B cell (primary cell): ENCODE data around the gene TTC23. TPM values are rescaled to one million over a fixed set of nuclear protein-coding genes. Genes with fewer than 3 reads are reported as not detected.

Experiments used
- ATAC-seq: fragments of 200-7000 bp; cut with Tn5 transposase; one replicate; pipeline ENCODE4 v1.10.0; 2021; ENCODE audit warnings: low read depth, mild to moderate bottlenecking, moderate number of reproducible peaks, moderate library complexity
- CTCF ChIA-PET: fragments of 350-600 bp; sonication (Branson Sonifier 250); formaldehyde crosslinking; loops from one replicate; lab custom pipeline; 2021; ENCODE audit warnings: antibody characterized with exemption, inconsistent platforms; lab: Charles Lee
- POLR2A ChIA-PET: fragments of 350-600 bp; sonication (Branson Sonifier 250); formaldehyde crosslinking; loops from one replicate; lab custom pipeline; 2021; ENCODE audit warnings: antibody characterized with exemption; lab: Charles Lee
- DNase-seq: peaks from one replicate; pipeline ENCODE4 v3.0.0; 2013
- H2AFZ ChIP-seq: 2 replicates; pipeline ENCODE4 v1.6.1; 2012; ENCODE audit warnings: mild to moderate bottlenecking, low read depth, low read length; ENCODE audit not compliant: insufficient read depth, poor library complexity, severe bottlenecking
- H3K27ac ChIP-seq, 2 donors: 1 replicate in 1 of 2; 2 replicates in 1 of 2; pipeline ENCODE4 v1.5.1; 2012 to 2013; ENCODE audit warnings: low read length in 2 of 2, mild to moderate bottlenecking in 2 of 2, moderate library complexity in 1 of 2
- H3K27me3 ChIP-seq, 4 experiments: fragments of 200-600 bp in 1 of 4; sonication (generic) in 1 of 4; replicated peaks in 1 of 4; 1 replicate in 2 of 4; 2 replicates in 2 of 4; pipeline versions ENCODE4 v1.6.1 to v1.7.0; 2013 to 2016; ENCODE audit warnings: low read length in 3 of 4, mild to moderate bottlenecking in 2 of 4, mixed read lengths in 1 of 4, moderate library complexity in 1 of 4; ENCODE audit not compliant: insufficient read depth in 4 of 4, control insufficient read depth in 3 of 4; ENCODE audit errors: control extremely low read depth in 1 of 4
- H3K36me3 ChIP-seq, 2 experiments: replicated peaks in 1 of 2; 1 replicate in 1 of 2; 2 replicates in 1 of 2; pipeline versions ENCODE4 v1.6.1 to v1.7.1; 2013; ENCODE audit warnings: low read length in 1 of 2; ENCODE audit not compliant: insufficient read depth in 2 of 2, control insufficient read depth in 1 of 2; ENCODE audit errors: control extremely low read depth in 1 of 2, extremely low read depth in 1 of 2
- H3K4me1 ChIP-seq, 2 donors: fragments of 200-600 bp in 1 of 2; sonication (generic) in 1 of 2; 1 replicate in 1 of 2; 2 replicates in 1 of 2; pipeline versions ENCODE4 v1.5.1 to v1.6.1; 2013 to 2017; ENCODE audit warnings: low read length in 2 of 2; ENCODE audit not compliant: control insufficient read depth in 2 of 2, insufficient read depth in 2 of 2
- H3K4me2 ChIP-seq: replicated peaks from 2 replicates; pipeline ENCODE3; 2012; ENCODE audit warnings: mild to moderate bottlenecking, low read depth, low read length; ENCODE audit not compliant: poor library complexity, severe bottlenecking
- H3K4me3 ChIP-seq, 5 experiments: fragments of 200-600 bp in 1 of 5; sonication (generic) in 1 of 5; 1 replicate in 3 of 5; 2 replicates in 2 of 5; pipeline versions ENCODE4 v1.5.1 to v1.7.0; 2011 to 2016; ENCODE audit warnings: low read length in 4 of 5, mild to moderate bottlenecking in 4 of 5, low read depth in 2 of 5, control low read depth in 1 of 5, moderate library complexity in 1 of 5; ENCODE audit not compliant: insufficient read depth in 1 of 5; ENCODE audit errors: control extremely low read depth in 1 of 5, extremely low read depth in 1 of 5
- H3K79me2 ChIP-seq: fragments of 200-600 bp; sonication (generic); one replicate; pipeline ENCODE4 v1.6.0; 2016; ENCODE audit warnings: low read length; ENCODE audit not compliant: control insufficient read depth, insufficient read depth
- H3K9ac ChIP-seq: fragments of 200-600 bp; sonication (generic); 2 replicates; pipeline ENCODE4 v1.6.1; 2017; ENCODE audit warnings: mild to moderate bottlenecking, low read length, moderate library complexity
- H3K9me3 ChIP-seq, 3 donors: one replicate each; pipeline versions ENCODE4 v1.6.1 to v1.7.1; 2013; ENCODE audit warnings: low read length in 2 of 3; ENCODE audit not compliant: control insufficient read depth in 2 of 3, insufficient read depth in 1 of 3; ENCODE audit errors: control extremely low read depth in 1 of 3
- H4K20me1 ChIP-seq: 2 replicates; pipeline ENCODE4 v1.6.0; 2012; ENCODE audit warnings: mild to moderate bottlenecking, low read length; ENCODE audit not compliant: insufficient read depth, control insufficient read depth, poor library complexity, severe bottlenecking
- H3K27ac Mint-ChIP-seq: one replicate; pipeline ENCODE4 v1.8.0; 2021; ENCODE audit warnings: mixed read lengths
- H3K27me3 Mint-ChIP-seq: one replicate; pipeline ENCODE4 v1.8.0; 2021; ENCODE audit warnings: mixed read lengths
- H3K4me1 Mint-ChIP-seq: one replicate; pipeline ENCODE4 v1.8.0; 2021; ENCODE audit warnings: mixed read lengths
- H3K4me3 Mint-ChIP-seq: one replicate; pipeline ENCODE4 v1.8.0; 2021; ENCODE audit warnings: mixed read lengths
- H3K9me3 Mint-ChIP-seq: one replicate; pipeline ENCODE4 v1.8.0; 2022; ENCODE audit warnings: mixed read lengths; ENCODE audit not compliant: insufficient read depth
- CTCF ChIP-seq: fragments of 200-600 bp; IDR thresholded peaks from one replicate; pipeline ENCODE4 v1.8.0; 2022; ENCODE audit warnings: antibody characterized with exemption, mild to moderate bottlenecking
- EZH2 ChIP-seq: IDR thresholded peaks from 2 replicates; pipeline ENCODE4 v1.6.1; 2012; ENCODE audit warnings: borderline replicate concordance, low read depth, mild to moderate bottlenecking, moderate library complexity, low read length; ENCODE audit not compliant: insufficient read depth, poor library complexity, severe bottlenecking
- WGBS: methylation state at CpG from one replicate; pipeline ENCODE4 v1.1.5; 2013; ENCODE audit warnings: missing lambda C conversion rate; ENCODE audit not compliant: insufficient coverage; 5-methylcytosine and 5-hydroxymethylcytosine counted together
- intact Hi-C: fragments of 100-400 bp; cut with micrococcal nuclease; formaldehyde crosslinking; loops from one replicate; pipeline ENCODE4 v1.10.0; 2022
- polyA plus RNA-seq: library from polyadenylated mRNA; depleted of rRNA; stranded (reverse); fragments of >200 nt; gene quantifications from 2 replicates; pipeline ENCODE4 v1.2.3, GENCODE V29; 2012
- total RNA-seq, 2 donors: library from RNA; stranded (reverse); fragments of 120-200 nt in 1 of 2; gene quantifications; 1 replicate in 1 of 2; 2 replicates in 1 of 2; pipeline versions ENCODE4 v1.2.3 to v1.2.4, GENCODE V29; 2013 to 2022

Gene TTC23
- total and polyA plus RNA-seq, 2 donors (not counting 1 experiment from before 2014, with no cell fraction given), result 0.15 to 1.9 TPM

DNA sequence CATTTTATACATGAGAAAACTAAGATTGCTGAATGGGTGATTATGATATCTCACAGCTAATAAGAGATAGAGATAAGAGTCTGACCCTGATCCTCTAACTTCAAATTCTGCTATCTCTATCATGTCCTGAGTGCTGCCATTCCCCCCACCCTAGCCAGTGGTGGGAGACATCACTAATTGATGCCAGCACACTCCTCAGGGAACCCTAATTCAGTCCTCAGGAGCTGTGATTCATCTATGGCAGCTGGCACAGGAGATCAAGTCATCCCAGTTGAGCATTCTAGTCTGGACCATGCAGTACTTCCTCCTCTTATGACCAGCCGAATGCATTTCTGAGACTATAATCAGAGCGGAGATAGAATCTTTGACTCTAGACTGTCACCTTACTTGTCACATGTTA lies 72.6 kb downstream of the TTC23 start:
- Histone ChIP-seq H2AFZ (no peak overlapping the region), H3K4me2 (no peak overlapping the region), H3K36me3 (no peaks in the 10 kb centered on the region), H3K4me3 (no peak overlapping the region), H3K9me3 (no peaks in the 10 kb centered on the region), H3K9ac (no peak overlapping the region), H3K4me1 (no peaks in the 10 kb centered on the region), H4K20me1 (no peaks in the 10 kb centered on the region), H3K79me2 (no peaks in the 10 kb centered on the region), H3K27me3 (no peaks in the 10 kb centered on the region), H3K27ac (no peak overlapping the region)
- CTCF ChIA-PET, result interaction anchor here (0.7 kb wide), 1 partner anchor 9 kb away, joined by 3 read pairs; no protein-coding TSS in a partner anchor
- TF ChIP-seq EZH2, result no peak
- no peak for TF ChIP-seq CTCF
- Mint-ChIP-seq H3K4me3 (no peak overlapping the region), H3K9me3 (no peaks in the 10 kb centered on the region), H3K27me3 (no peaks in the 10 kb centered on the region), H3K27ac (no peak overlapping the region), H3K4me1 (no peaks in the 10 kb centered on the region)
- no peak for DNase-seq
- POLR2A ChIA-PET, result no interaction called here
- intact Hi-C loops, result no loop called here
- WGBS, result 100% methylated on average over 1 of the region's 2 CpGs
- no peak for ATAC-seq

GRCh38 chr15:99174567-99175395 lies 74.6 kb downstream of the TTC23 start:
- no peaks in the 10 kb centered on the region for H3K36me3 ChIP-seq
- H3K27me3 Mint-ChIP-seq, result no peaks in the 10 kb centered on the region
- no peak overlapping the region for H3K4me2 ChIP-seq
- H3K9me3 ChIP-seq, result no peaks in the 10 kb centered on the region
- H3K9me3 Mint-ChIP-seq, result no peaks in the 10 kb centered on the region
- H3K4me1 ChIP-seq, result no peaks in the 10 kb centered on the region
- ChIA-PET POLR2A (no interaction called here), CTCF (no interaction called here)
- intact Hi-C loops, result no loop called here
- TF ChIP-seq CTCF (no peak), EZH2 (no peak)
- H2AFZ ChIP-seq, result no peak overlapping the region
- H3K4me3 ChIP-seq, result no peak overlapping the region
- DNase-seq (no peak), ATAC-seq (no peak)
- H3K27ac ChIP-seq, result no peak overlapping the region
- H3K4me3 Mint-ChIP-seq, result no peak overlapping the region
- no peak overlapping the region for H3K27ac Mint-ChIP-seq
- no peaks in the 10 kb centered on the region for H4K20me1 ChIP-seq
- H3K27me3 ChIP-seq, result no peaks in the 10 kb centered on the region
- H3K4me1 Mint-ChIP-seq, result no peaks in the 10 kb centered on the region
- H3K79me2 ChIP-seq, result no peaks in the 10 kb centered on the region
- no peak overlapping the region for H3K9ac ChIP-seq
- WGBS, result 55% methylated on average over 10 of the region's 15 CpGs
